ENCODE results near the gene CPSF7.
"Not testable (repeated sequence)": the region's sequence is repeated elsewhere in the genome, so short reads cannot be mapped to it uniquely, and the experiment has no call there.

Gene CPSF7, protein sequence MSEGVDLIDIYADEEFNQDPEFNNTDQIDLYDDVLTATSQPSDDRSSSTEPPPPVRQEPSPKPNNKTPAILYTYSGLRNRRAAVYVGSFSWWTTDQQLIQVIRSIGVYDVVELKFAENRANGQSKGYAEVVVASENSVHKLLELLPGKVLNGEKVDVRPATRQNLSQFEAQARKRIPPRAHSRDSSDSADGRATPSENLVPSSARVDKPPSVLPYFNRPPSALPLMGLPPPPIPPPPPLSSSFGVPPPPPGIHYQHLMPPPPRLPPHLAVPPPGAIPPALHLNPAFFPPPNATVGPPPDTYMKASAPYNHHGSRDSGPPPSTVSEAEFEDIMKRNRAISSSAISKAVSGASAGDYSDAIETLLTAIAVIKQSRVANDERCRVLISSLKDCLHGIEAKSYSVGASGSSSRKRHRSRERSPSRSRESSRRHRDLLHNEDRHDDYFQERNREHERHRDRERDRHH

GRCh38 chr11:61429691-61430582 is at the start of gene CPSF7, which contains the start of gene SDHAF2:
Gene CPSF7 (minus strand): TSS chr11:61429975. CDS start chr11:61429235, 740 bp downstream.
Gene SDHAF2 (plus strand): TSS chr11:61430124. CDS start chr11:61430147, 23 bp downstream.
- H3K9ac ChIP-seq (ENCODE audit: low read depth, low read length) = peak within 1 kb of the TSS; percentile 86
- no peaks in the 10 kb centered on the region for H3K4me1 ChIP-seq (ENCODE audit: insufficient read depth, low read length)
- peaks cover 24% of the 10 kb centered on the region for H3K36me3 ChIP-seq (ENCODE audit: insufficient read depth, low read length)
- H3K9me3 ChIP-seq (ENCODE audit: control insufficient read depth, insufficient read depth, low read length) = no peaks in the 10 kb centered on the region

DNA sequence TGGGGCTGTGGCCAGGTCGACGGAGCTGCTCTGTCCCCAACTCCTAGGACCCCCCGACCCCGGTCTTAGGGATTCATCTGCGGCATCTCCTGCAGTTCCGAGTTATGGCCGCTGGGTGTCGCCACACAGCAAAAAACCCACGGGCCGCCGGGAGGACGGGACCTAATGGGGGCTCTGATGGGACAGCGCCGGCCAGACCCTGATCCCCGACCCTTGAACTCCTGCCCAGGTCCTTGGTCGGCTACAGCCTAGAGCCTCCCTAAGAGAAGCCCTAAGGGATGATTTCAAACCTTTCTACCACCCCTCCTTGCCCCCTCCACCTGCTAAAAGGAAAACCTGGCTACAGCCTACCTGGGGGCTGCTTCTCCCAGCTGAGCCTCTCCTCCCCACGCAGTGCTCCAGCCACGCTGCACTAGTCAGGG is 48.0 kb upstream of the CPSF7 start:
- H3K9me3 ChIP-seq (ENCODE audit: control insufficient read depth, insufficient read depth, low read length) = no peaks in the 10 kb centered on the region
- H3K4me1 ChIP-seq (ENCODE audit: insufficient read depth, low read length) = peaks cover 14% of the 10 kb centered on the region
- H3K9ac ChIP-seq (ENCODE audit: low read depth, low read length) = no peak overlapping the region
- H3K36me3 ChIP-seq (ENCODE audit: insufficient read depth, low read length) = no peaks in the 10 kb centered on the region; the same call in 1 of the 2 replicates

DNA sequence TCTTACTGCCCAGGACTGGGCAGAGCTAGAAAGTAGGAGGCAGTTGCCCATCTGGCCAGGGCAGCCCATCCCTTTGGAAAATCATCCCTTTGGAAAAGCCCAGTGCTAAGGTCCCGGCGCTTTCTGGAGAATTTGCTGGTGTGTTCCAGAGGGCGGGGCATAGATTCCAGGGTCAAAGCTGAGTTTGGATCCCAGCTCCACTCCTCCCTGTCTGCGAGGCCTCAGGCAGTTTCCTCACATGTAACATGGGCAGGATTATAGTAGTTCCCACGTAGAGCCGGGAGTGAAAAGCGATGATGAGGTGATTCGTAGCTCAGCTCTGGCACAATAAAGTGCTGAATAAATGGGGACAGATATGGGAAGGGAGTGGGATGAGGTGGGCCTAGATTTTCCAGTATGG is 47.4 kb upstream of the CPSF7 start:
- Histone ChIP-seq H3K4me1 (ENCODE audit: insufficient read depth, low read length) (peaks cover 13% of the 10 kb centered on the region), H3K9me3 (ENCODE audit: control insufficient read depth, insufficient read depth, low read length) (no peaks in the 10 kb centered on the region)

GRCh38 chr11:61476371-61476770 is 46.6 kb upstream of the CPSF7 start:
- Histone ChIP-seq H3K4me1 (ENCODE audit: insufficient read depth, low read length) (peaks cover 7% of the 10 kb centered on the region), H3K36me3 (ENCODE audit: insufficient read depth, low read length) (no peaks in the 10 kb centered on the region; the same call in 1 of the 2 replicates), H3K9ac (ENCODE audit: low read depth, low read length) (no peak overlapping the region), H3K9me3 (ENCODE audit: control insufficient read depth, insufficient read depth, low read length) (no peaks in the 10 kb centered on the region)

More for the DNA sequence above, 47.4 kb upstream of the CPSF7 start:
- no peak overlapping the region for H3K9ac ChIP-seq (ENCODE audit: low read depth, low read length)
- H3K36me3 ChIP-seq (ENCODE audit: insufficient read depth, low read length) = no peaks in the 10 kb centered on the region; the same call in 1 of the 2 replicates

DNA sequence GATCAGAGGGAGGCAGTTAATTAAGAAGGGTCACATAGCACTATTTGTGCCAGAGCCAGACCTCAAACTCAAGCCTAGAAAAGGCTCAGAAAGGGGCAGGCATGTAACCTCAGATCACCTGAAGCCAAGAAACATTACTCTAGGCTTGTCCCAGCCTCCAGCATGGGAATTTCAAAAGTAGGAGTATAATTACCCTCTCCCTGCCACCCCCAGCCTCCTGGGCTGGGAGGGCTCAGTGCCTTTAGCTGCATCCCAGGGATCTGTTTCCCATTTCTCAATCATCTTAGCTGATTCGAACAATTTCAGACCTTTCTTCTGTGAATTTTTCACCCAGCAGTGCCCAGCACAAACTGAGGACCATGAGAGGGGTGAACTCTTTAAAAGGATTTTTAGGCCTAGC is 45.7 kb upstream of the CPSF7 start:
- Histone ChIP-seq H3K9me3 (ENCODE audit: control insufficient read depth, insufficient read depth, low read length) (no peaks in the 10 kb centered on the region), H3K4me1 (ENCODE audit: insufficient read depth, low read length) (peaks cover 4% of the 10 kb centered on the region), H3K36me3 (ENCODE audit: insufficient read depth, low read length) (no peaks in the 10 kb centered on the region; the same call in 1 of the 2 replicates), H3K9ac (ENCODE audit: low read depth, low read length) (no peak overlapping the region)

DNA sequence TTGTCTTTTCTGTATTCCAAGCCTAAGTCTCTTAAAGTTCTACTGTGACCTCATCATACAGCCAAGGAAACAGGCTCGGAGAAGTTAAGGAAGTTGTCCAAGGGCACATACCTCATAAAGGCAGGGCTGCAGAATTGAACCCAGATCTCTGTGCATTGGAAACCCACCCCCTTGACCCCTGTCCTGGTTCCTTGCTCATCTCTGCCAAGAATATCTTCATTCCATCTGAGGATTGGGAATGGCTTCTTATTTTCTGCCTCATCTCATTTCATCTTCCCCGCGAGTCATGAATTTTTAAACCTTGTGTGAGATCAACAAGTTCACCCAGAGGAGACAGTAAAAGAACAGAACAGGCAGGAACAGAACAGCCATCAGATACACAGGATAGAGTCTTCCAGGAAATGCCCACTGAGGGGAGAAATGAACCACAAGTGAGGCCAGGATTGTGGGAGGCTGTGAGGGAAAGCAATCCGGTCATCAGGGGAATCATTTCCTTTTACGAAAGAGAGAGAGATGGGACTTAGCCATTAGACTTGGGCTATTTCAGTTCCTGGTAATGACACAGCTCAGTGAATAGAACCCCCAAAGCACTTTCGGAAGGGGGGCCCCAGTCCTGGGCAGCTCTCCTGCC is 44.4 kb upstream of the CPSF7 start:
- H3K4me1 ChIP-seq (ENCODE audit: insufficient read depth, low read length) = peaks cover 4% of the 10 kb centered on the region; the same call in 1 of the 2 replicates
- no peak overlapping the region for H3K9ac ChIP-seq (ENCODE audit: low read depth, low read length)
- H3K9me3 ChIP-seq (ENCODE audit: control insufficient read depth, insufficient read depth, low read length) = no peaks in the 10 kb centered on the region
- no peaks in the 10 kb centered on the region; the same call in 1 of the 2 replicates for H3K36me3 ChIP-seq (ENCODE audit: insufficient read depth, low read length)

DNA sequence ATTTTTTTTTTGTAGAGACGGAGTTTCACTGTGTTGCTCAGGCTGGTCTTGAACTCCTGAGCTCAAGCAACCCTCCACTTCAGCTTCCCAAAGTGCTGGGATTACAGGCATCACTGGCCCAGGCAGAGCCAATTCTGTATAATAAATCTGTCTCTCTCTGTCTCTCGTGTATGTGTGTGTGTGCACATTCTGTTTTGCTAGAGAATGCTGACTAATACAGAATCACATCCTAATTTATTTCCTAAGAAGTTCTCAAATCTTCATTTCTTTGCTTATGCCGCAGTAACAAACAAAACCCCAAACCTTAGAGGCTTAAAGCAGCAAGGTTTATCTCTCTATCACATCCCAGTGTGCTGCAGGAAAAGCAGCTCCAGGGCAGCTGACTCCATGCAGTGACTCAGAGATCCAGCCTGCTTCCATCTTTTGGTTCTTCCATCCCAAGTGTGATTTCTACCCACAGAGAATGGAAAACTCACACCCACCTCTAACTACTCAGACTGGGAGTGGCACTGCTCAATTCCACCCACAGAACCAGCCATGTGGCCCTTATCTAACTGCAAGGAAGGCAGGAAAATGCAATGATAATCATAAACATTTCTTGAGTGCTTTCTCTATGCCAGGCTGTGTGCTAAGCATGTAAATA is 43.7 kb upstream of the CPSF7 start:
- Histone ChIP-seq H3K4me1 (ENCODE audit: insufficient read depth, low read length) (peaks cover 4% of the 10 kb centered on the region; the same call in 1 of the 2 replicates), H3K36me3 (ENCODE audit: insufficient read depth, low read length) (no peaks in the 10 kb centered on the region; the same call in 1 of the 2 replicates), H3K9me3 (ENCODE audit: control insufficient read depth, insufficient read depth, low read length) (no peaks in the 10 kb centered on the region), H3K9ac (ENCODE audit: low read depth, low read length) (no peak overlapping the region)

GRCh38 chr11:61472868-61473267 is 43.1 kb upstream of the CPSF7 start:
- no peak overlapping the region for H3K9ac ChIP-seq (ENCODE audit: low read depth, low read length)
- 0 out of 2 replicates have a peak, but pooled peaks cover under 1% of the 10 kb centered on the region for H3K4me1 ChIP-seq (ENCODE audit: insufficient read depth, low read length)
- H3K36me3 ChIP-seq (ENCODE audit: insufficient read depth, low read length) = no peaks in the 10 kb centered on the region; the same call in 1 of the 2 replicates
- H3K9me3 ChIP-seq (ENCODE audit: control insufficient read depth, insufficient read depth, low read length) = no peaks in the 10 kb centered on the region

DNA sequence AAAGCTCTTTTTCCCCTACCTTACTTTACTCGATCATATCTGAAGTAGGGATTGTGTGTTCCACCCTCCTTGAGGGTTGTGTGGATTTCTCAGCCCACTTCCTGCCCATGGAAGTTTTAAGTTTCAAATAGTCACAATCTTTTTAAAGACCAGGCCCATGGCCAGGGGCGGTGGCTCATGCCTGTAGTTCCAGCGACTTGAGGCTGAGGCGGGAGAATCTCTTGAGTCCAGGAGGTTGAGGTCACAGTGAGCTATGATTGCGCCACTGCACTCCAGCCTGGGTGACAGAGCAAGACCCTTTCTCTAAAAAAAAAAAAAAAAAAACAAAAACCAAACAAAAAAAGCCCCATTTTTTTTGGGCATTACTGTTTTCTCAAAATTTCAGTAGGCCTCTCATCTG is 42.5 kb upstream of the CPSF7 start:
- Histone ChIP-seq H3K9me3 (ENCODE audit: control insufficient read depth, insufficient read depth, low read length) (no peaks in the 10 kb centered on the region), H3K36me3 (ENCODE audit: insufficient read depth, low read length) (no peaks in the 10 kb centered on the region; the same call in 1 of the 2 replicates), H3K9ac (ENCODE audit: low read depth, low read length) (no peak overlapping the region)

DNA sequence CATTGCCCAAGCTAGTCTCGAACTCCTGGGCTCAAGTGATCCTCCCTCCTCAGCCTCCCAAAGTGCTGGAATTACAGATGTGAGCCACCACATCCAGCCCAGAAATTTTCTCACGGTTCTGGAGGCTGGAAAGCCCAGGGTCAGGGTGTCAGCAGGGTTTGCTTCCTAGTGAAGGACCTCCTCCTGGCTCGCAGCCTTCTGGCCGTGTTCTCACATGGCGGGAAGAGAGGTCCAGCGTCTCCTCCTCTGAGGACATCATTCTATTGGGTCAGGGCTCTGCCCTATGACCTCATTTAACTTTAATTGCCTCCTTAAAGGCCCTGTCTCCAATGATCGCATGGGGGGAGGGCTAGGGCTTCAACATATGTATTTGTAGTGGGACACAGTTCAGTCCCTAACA is 38.2 kb upstream of the CPSF7 start:
- Histone ChIP-seq H3K4me1 (ENCODE audit: insufficient read depth, low read length) (no peaks in the 10 kb centered on the region), H3K9me3 (ENCODE audit: control insufficient read depth, insufficient read depth, low read length) (no peaks in the 10 kb centered on the region), H3K36me3 (ENCODE audit: insufficient read depth, low read length) (no peaks in the 10 kb centered on the region), H3K9ac (ENCODE audit: low read depth, low read length) (no peak overlapping the region)

More for the DNA sequence above, 42.5 kb upstream of the CPSF7 start:
- H3K4me1 ChIP-seq (ENCODE audit: insufficient read depth, low read length) = no peaks in the 10 kb centered on the region

DNA sequence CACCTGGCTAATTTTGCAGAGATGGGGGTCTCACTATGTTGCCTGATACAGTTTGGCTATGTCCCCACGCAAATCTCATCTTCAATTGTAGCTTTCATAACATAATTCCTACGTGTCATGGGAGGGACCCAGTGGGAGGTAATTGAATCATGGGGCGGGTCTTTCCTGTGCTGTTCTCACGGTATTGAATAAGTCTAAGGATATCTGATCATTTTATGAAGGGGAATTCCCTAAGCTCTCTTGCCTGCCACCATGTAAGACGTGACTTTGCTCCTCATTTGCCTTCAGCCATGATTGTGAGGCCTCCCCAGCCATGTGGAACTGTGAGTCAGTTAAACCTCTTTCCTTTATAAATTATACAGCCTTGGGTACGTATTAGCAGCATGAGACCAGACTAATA is 37.8 kb upstream of the CPSF7 start:
- H3K9ac ChIP-seq (ENCODE audit: low read depth, low read length); H3K4me1 ChIP-seq (ENCODE audit: insufficient read depth, low read length); H3K36me3 ChIP-seq (ENCODE audit: insufficient read depth, low read length); H3K9me3 ChIP-seq (ENCODE audit: control insufficient read depth, insufficient read depth, low read length): not testable (repeated sequence)

GRCh38 chr11:61460986-61461385 is 31.2 kb upstream of the CPSF7 start:
- Histone ChIP-seq H3K9me3 (ENCODE audit: control insufficient read depth, insufficient read depth, low read length) (no peaks in the 10 kb centered on the region), H3K36me3 (ENCODE audit: insufficient read depth, low read length) (no peaks in the 10 kb centered on the region), H3K9ac (ENCODE audit: low read depth, low read length) (no peak overlapping the region), H3K4me1 (ENCODE audit: insufficient read depth, low read length) (no peaks in the 10 kb centered on the region)

DNA sequence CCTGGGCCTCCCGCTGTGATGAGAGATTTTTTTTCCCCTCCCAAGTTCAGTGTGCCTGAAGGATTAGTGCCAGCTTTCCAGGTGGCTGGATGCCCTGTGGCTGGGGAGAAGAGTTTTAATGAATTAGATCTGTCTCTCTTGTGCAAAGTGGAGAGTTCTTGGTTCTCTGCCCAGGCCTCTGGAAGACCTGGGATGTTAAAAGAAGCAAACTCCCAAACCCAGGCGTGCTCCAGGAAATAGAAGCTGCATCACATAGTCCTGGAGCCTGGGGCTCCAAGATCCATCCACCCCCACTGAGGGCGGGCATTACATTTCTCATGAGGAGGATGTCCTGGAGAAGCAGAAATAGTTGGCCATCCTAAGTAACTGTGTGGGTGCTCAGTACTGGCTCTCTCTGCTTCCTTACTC is 30.7 kb upstream of the CPSF7 start:
- no peaks in the 10 kb centered on the region for H3K36me3 ChIP-seq (ENCODE audit: insufficient read depth, low read length)
- H3K9me3 ChIP-seq (ENCODE audit: control insufficient read depth, insufficient read depth, low read length) = no peaks in the 10 kb centered on the region

More for the DNA sequence above, 30.7 kb upstream of the CPSF7 start:
- H3K4me1 ChIP-seq (ENCODE audit: insufficient read depth, low read length) = no peaks in the 10 kb centered on the region
- H3K9ac ChIP-seq (ENCODE audit: low read depth, low read length) = no peak overlapping the region

All from ES-I3 (cell line).